HL-60 (cell line): Measurements from ENCODE around the gene REXO5.

Experiments
- DNase-seq, 2 experiments: peaks; one replicate each; pipeline ENCODE4 v3.0.0-alpha.2; 2010 to 2020; ENCODE audit warnings: low read depth in 1 of 2, low spot score in 1 of 2
- H3K27ac ChIP-seq: fragments of 250-450 bp; sonication (Bioruptor Pico); replicated peaks from 2 replicates; pipeline ENCODE4 v1.5.1; 2020; ENCODE audit warnings: mild to moderate bottlenecking, moderate library complexity
- H3K27me3 ChIP-seq: fragments of 250-450 bp; sonication (Bioruptor Pico); 2 replicates; pipeline ENCODE4 v1.5.1; 2021; ENCODE audit warnings: mild to moderate bottlenecking, moderate library complexity; ENCODE audit not compliant: insufficient read depth, poor library complexity, severe bottlenecking
- H3K4me3 ChIP-seq: replicated peaks from 2 replicates; pipeline ENCODE4 v1.5.1; 2011; ENCODE audit warnings: mild to moderate bottlenecking, control low read depth, low read length; ENCODE audit not compliant: insufficient read depth
- CTCF ChIP-seq: IDR thresholded peaks from one replicate; pipeline ENCODE4 v1.5.1; 2011; ENCODE audit warnings: low read length, control low read depth, inconsistent platforms; ENCODE audit not compliant: insufficient read depth
- GABPA ChIP-seq: IDR thresholded peaks from 2 replicates; pipeline ENCODE4 v1.6.1; 2012; ENCODE audit warnings: low read depth
- POLR2AphosphoS5 ChIP-seq: IDR thresholded peaks from 2 replicates; pipeline ENCODE4 v1.6.1; 2012; ENCODE audit warnings: low read depth
- REST ChIP-seq: IDR thresholded peaks from 2 replicates; pipeline ENCODE4 v1.6.1; 2012; ENCODE audit warnings: low read depth; ENCODE audit not compliant: insufficient replicate concordance
- SPI1 ChIP-seq: IDR thresholded peaks from 2 replicates; pipeline ENCODE4 v1.6.1; 2012; ENCODE audit warnings: low read depth, mild to moderate bottlenecking, borderline replicate concordance

The REXO5 gene

GRCh38 chr16:20865420-20866131 lies 59.2 kb downstream of the REXO5 start:
- TF ChIP-seq SPI1: no peak
- TF ChIP-seq CTCF: no peak
- TF ChIP-seq GABPA: no peak
- no peak for TF ChIP-seq POLR2AphosphoS5
- TF ChIP-seq REST: no peak
- H3K27ac ChIP-seq: no peak overlapping the region
- no peaks in the 10 kb centered on the region for H3K27me3 ChIP-seq
- no peak for DNase-seq
- H3K4me3 ChIP-seq: no peak overlapping the region

- Histone ChIP-seq H3K4me3 (no peak overlapping the region), H3K27me3 (no peaks in the 10 kb centered on the region), H3K27ac (no peak overlapping the region)
- no peak for DNase-seq
- TF ChIP-seq POLR2AphosphoS5 (no peak), GABPA (no peak), CTCF (no peak), SPI1 (no peak), REST (no peak)
Measured at GRCh38 chr16:20866145-20866772, 59.9 kb downstream of the REXO5 start.

GRCh38 chr16:20866801-20867200 lies 60.5 kb downstream of the REXO5 start:
- no peak overlapping the region for H3K4me3 ChIP-seq
- DNase-seq: no peak
- TF ChIP-seq GABPA (no peak), REST (no peak), POLR2AphosphoS5 (no peak), CTCF (no peak), SPI1 (no peak)
- no peaks in the 10 kb centered on the region for H3K27me3 ChIP-seq
- no peak overlapping the region for H3K27ac ChIP-seq
